ENCODE results near the gene FBLN1.
A peak's percentile ranks its signal among the peaks of the same experiment; 100 is the strongest.

FBLN1 gene

DNA sequence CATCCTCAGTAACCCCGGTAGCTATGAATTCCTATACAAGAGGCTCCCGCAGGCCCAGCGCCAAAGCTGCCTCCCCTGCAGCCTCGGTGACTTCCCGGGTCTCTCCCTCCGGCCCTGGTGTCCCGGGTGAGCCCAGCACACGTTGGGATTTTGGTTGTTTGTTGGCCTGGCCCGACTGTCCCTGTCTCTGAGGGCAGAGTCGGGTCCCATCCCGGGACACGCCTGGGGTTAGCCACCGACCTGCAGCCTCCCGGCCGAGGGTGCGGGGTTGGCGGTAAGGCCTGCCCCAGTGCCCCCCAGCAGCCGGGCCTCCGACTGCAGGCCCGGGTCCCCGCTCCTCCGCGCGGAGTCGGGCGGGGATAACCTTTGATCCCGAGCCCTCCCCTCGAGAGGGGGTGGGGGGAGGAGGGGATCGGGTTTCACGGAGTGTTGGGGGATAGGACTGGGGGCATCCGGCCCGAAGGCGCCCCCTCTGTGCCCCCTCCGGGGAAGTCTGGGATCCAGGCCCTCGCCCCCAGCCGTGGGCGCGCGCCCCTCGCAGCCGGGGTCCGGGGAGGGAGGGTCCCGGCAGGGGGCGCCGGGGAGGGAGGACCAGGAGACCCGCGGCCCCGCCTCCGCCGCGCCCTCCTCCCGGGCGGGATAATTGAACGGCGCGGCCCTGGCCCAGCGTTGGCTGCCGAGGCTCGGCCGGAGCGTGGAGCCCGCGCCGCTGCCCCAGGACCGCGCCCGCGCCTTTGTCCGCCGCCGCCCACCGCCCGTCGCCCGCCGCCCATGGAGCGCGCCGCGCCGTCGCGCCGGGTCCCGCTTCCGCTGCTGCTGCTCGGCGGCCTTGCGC is at the start of gene FBLN1:
Gene FBLN1 (plus strand): TSS at position 669 of the 835 bp plus-strand sequence. CDS start 103 bp downstream, at position 772.
- TF ChIP-seq CTCF (IDR thresholded peaks at IDR 0.05; ENCODE audit: borderline replicate concordance, control extremely low read depth, extremely low read depth, insufficient read depth, missing control alignments), result no peak
- peak; percentile 33 for DNase-seq (ENCODE audit: low spot score)
- in situ Hi-C loops (cut with MboI; ENCODE audit: low sequenced_read_pairs, unreplicated experiment), result no loop called here

DNA sequence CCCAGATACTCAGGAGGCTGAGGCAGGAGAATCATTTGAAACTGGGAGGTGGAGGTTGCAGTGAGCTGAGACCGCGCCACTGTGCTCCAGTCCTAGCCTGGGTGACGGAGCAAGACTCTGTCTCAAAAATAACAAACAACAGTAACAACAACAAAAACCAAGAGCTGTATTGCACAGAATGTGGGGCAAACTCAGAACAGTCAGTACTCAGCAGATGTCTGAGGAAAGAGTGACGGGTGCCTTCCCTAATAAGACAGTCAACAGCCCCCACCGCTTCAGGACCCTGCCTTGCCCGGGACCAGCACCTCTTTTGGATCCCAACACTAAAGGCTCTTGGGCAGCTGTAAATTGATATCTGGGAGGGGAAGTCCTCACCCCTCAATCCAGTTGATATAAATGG is 48.9 kb upstream of the FBLN1 start:
- in situ Hi-C loops (cut with MboI; ENCODE audit: low sequenced_read_pairs, unreplicated experiment), result no loop called here
- no peak for DNase-seq (ENCODE audit: low spot score)
- TF ChIP-seq CTCF (IDR thresholded peaks at IDR 0.05; ENCODE audit: borderline replicate concordance, control extremely low read depth, extremely low read depth, insufficient read depth, missing control alignments), result no peak

GRCh38 chr22:45454275-45454674 is 48.4 kb upstream of the FBLN1 start:
- in situ Hi-C loops (cut with MboI; ENCODE audit: low sequenced_read_pairs, unreplicated experiment), result no loop called here

GRCh38 chr22:45455212-45455611 is 47.5 kb upstream of the FBLN1 start:
- in situ Hi-C loops (cut with MboI; ENCODE audit: low sequenced_read_pairs, unreplicated experiment), result no loop called here
- no peak for DNase-seq (ENCODE audit: low spot score)
- TF ChIP-seq CTCF (IDR thresholded peaks at IDR 0.05; ENCODE audit: borderline replicate concordance, control extremely low read depth, extremely low read depth, insufficient read depth, missing control alignments), result no peak

More at GRCh38 chr22:45454275-45454674, 48.4 kb upstream of the FBLN1 start:
- DNase-seq (ENCODE audit: low spot score), result no peak
- no peak for TF ChIP-seq CTCF (IDR thresholded peaks at IDR 0.05; ENCODE audit: borderline replicate concordance, control extremely low read depth, extremely low read depth, insufficient read depth, missing control alignments)

DNA sequence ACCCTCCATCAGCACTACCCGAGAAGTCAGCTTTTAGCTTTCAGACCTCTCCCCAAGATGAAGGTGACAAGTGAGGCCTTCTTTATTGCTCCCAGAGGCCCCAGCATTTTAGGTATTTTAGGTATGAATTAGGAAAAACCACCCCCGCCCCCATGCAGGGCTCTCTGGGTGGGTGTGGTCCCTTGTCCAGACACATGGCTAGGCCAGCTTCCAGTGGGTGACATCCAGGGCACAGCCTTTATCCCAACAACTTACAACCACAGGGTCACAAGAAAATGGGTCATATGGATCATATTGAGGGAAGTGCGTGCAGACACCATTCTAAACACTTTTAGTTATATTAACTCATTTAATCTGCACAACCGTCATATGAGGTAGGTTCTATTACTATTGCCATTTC is 47.1 kb upstream of the FBLN1 start:
- in situ Hi-C loops (cut with MboI; ENCODE audit: low sequenced_read_pairs, unreplicated experiment), result no loop called here
- no peak for DNase-seq (ENCODE audit: low spot score)

DNA sequence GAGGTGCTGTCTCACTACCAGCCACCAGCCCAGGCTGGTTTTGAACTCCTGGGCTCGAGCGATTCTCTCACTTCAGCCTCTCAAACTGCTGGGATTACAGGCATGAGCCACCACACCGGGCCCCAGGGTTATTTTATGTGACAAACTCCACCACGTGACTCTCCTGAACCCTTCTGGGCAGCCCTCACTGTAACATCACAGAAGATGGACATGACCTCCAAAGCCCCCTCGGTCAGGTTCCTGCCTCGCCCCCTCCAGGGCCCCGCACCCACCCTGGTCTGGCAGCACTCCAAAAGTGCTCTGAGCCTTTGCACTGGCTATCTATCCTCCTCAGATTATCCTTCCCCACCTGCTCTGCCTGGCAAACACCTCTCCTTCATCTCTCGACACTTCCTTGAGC is 45.9 kb upstream of the FBLN1 start:
- no peak for TF ChIP-seq CTCF (IDR thresholded peaks at IDR 0.05; ENCODE audit: borderline replicate concordance, control extremely low read depth, extremely low read depth, insufficient read depth, missing control alignments)
- no peak for DNase-seq (ENCODE audit: low spot score)
- in situ Hi-C loops (cut with MboI; ENCODE audit: low sequenced_read_pairs, unreplicated experiment), result no loop called here

More for the DNA sequence above, 47.1 kb upstream of the FBLN1 start:
- no peak for TF ChIP-seq CTCF (IDR thresholded peaks at IDR 0.05; ENCODE audit: borderline replicate concordance, control extremely low read depth, extremely low read depth, insufficient read depth, missing control alignments)
